CD8-positive, alpha-beta memory T cell (primary cell): ENCODE measurements around the gene HDGFL1. TPM values are rescaled to one million over a fixed set of nuclear protein-coding genes. Genes with fewer than 3 reads are reported as not detected.

Experiments used
- CTCF ChIA-PET: fragments of 350-600 bp; sonication (Branson Sonifier 250); formaldehyde crosslinking; loops from one replicate; lab custom pipeline; 2021; ENCODE audit warnings: antibody characterized with exemption; lab: Charles Lee
- POLR2A ChIA-PET: fragments of 350-600 bp; sonication (Branson Sonifier 250); formaldehyde crosslinking; loops from one replicate; lab custom pipeline; 2021; ENCODE audit warnings: antibody characterized with exemption; lab: Charles Lee
- DNase-seq, 5 donors: peaks; one replicate each; pipeline versions ENCODE4 v3.0.0 to v3.0.0-alpha.2; 2020 to 2022; ENCODE audit warnings: mixed read lengths in 1 of 5
- H3K27ac ChIP-seq: one replicate; pipeline ENCODE4 v1.7.0; 2013; ENCODE audit warnings: low read depth, mild to moderate bottlenecking, low read length, moderate library complexity
- H3K27me3 ChIP-seq: 2 replicates; pipeline ENCODE4 v1.7.0; 2013; ENCODE audit warnings: low read length, mild to moderate bottlenecking; ENCODE audit not compliant: insufficient read depth, poor library complexity, severe bottlenecking
- H3K36me3 ChIP-seq: 2 replicates; pipeline ENCODE4 v1.7.0; 2013; ENCODE audit warnings: mild to moderate bottlenecking, low read length, moderate library complexity; ENCODE audit not compliant: insufficient read depth
- H3K4me1 ChIP-seq: 2 replicates; pipeline ENCODE4 v1.7.0; 2013; ENCODE audit warnings: mild to moderate bottlenecking, low read length, moderate library complexity; ENCODE audit not compliant: insufficient read depth
- H3K4me3 ChIP-seq: 2 replicates; pipeline ENCODE4 v1.7.0; 2013; ENCODE audit warnings: mild to moderate bottlenecking, low read length
- H3K9me3 ChIP-seq: 2 replicates; pipeline ENCODE4 v1.7.0; 2013; ENCODE audit warnings: mild to moderate bottlenecking, low read length
- H3K27ac Mint-ChIP-seq, 8 donors: one replicate each; pipeline ENCODE4 v1.8.0; 2020 to 2021; ENCODE audit warnings: mixed read lengths in 8 of 8, mild to moderate bottlenecking in 6 of 8, inconsistent platforms in 3 of 8, moderate library complexity in 3 of 8
- H3K27me3 Mint-ChIP-seq, 2 donors: one replicate each; pipeline ENCODE4 v1.8.0; 2020 to 2021; ENCODE audit warnings: mixed read lengths in 2 of 2, mild to moderate bottlenecking in 1 of 2, moderate library complexity in 1 of 2
- H3K36me3 Mint-ChIP-seq, 3 donors: one replicate each; pipeline ENCODE4 v1.8.0; 2020 to 2021; ENCODE audit warnings: mixed read lengths in 3 of 3, inconsistent platforms in 1 of 3, mild to moderate bottlenecking in 1 of 3
- H3K4me1 Mint-ChIP-seq, 3 donors: one replicate each; pipeline ENCODE4 v1.8.0; 2020 to 2021; ENCODE audit warnings: mixed read lengths in 3 of 3, inconsistent platforms in 1 of 3, mild to moderate bottlenecking in 1 of 3
- H3K4me3 Mint-ChIP-seq, 7 donors: one replicate each; pipeline ENCODE4 v1.8.0; 2020 to 2021; ENCODE audit warnings: mixed read lengths in 7 of 7, mild to moderate bottlenecking in 6 of 7, moderate library complexity in 4 of 7, inconsistent platforms in 2 of 7
- H3K9me3 Mint-ChIP-seq, 5 donors: one replicate each; pipeline ENCODE4 v1.8.0; 2020 to 2022; ENCODE audit warnings: mixed read lengths in 5 of 5, mild to moderate bottlenecking in 3 of 5, moderate library complexity in 2 of 5, inconsistent platforms in 1 of 5
- polyA plus RNA-seq: library from polyadenylated mRNA; unstranded; fragments of 300-500 nt; fragmentation: Illumina TruSeq; gene quantifications from one replicate; pipeline ENCODE4 v1.2.3, GENCODE V29; 2021
- total RNA-seq, 2 experiments: library from RNA; stranded (reverse); gene quantifications; one replicate each; pipeline ENCODE4 v1.2.3, GENCODE V29; 2021

The HDGFL1 gene
- total and polyA plus RNA-seq, 3 experiments from 2014 or later, result not detected

GRCh38 chr6:22579439-22579838 is 10.1 kb downstream of the HDGFL1 start:
- CTCF ChIA-PET, result no interaction called here
- no peaks in the 10 kb centered on the region for H3K9me3 ChIP-seq
- no peaks in the 10 kb centered on the region for H3K36me3 ChIP-seq
- DNase-seq, result no peak
- no peak overlapping the region for H3K4me3 ChIP-seq
- no peaks in the 10 kb centered on the region for H3K36me3 Mint-ChIP-seq
- no peak overlapping the region for H3K27ac ChIP-seq
- H3K4me1 ChIP-seq, result no peaks in the 10 kb centered on the region
- peaks cover 0 to 22% (median 5%) of the 10 kb centered on the region in 5 donors for H3K9me3 Mint-ChIP-seq
- H3K27me3 ChIP-seq, result no peaks in the 10 kb centered on the region
- no peak overlapping the region for H3K27ac Mint-ChIP-seq
- H3K27me3 Mint-ChIP-seq, result peaks cover 0 to 1% of the 10 kb centered on the region in 2 donors
- H3K4me3 Mint-ChIP-seq, result no peak overlapping the region
- no peaks in the 10 kb centered on the region for H3K4me1 Mint-ChIP-seq
- POLR2A ChIA-PET, result no interaction called here

- H3K4me3 ChIP-seq, result no peak overlapping the region
- peaks cover 0 to 1% of the 10 kb centered on the region in 2 donors for H3K27me3 Mint-ChIP-seq
- ChIA-PET CTCF (no interaction called here), POLR2A (no interaction called here)
- H3K36me3 Mint-ChIP-seq, result no peaks in the 10 kb centered on the region
- H3K9me3 Mint-ChIP-seq, result peaks cover 0 to 22% (median 5%) of the 10 kb centered on the region in 5 donors
- no peaks in the 10 kb centered on the region for H3K27me3 ChIP-seq
- no peaks in the 10 kb centered on the region for H3K9me3 ChIP-seq
- H3K4me1 ChIP-seq, result no peaks in the 10 kb centered on the region
- H3K36me3 ChIP-seq, result no peaks in the 10 kb centered on the region
- H3K27ac Mint-ChIP-seq, result no peak overlapping the region
- H3K4me1 Mint-ChIP-seq, result no peaks in the 10 kb centered on the region
- no peak overlapping the region for H3K27ac ChIP-seq
- no peak for DNase-seq
- no peak overlapping the region for H3K4me3 Mint-ChIP-seq
Measured at GRCh38 chr6:22580337-22580736, 11.0 kb downstream of the HDGFL1 start.

GRCh38 chr6:22582417-22583205 is 13.2 kb downstream of the HDGFL1 start:
- peaks cover 0 to 14% (median 3%) of the 10 kb centered on the region in 5 donors for H3K9me3 Mint-ChIP-seq
- H3K4me1 Mint-ChIP-seq, result no peaks in the 10 kb centered on the region
- POLR2A ChIA-PET, result no interaction called here
- no peak overlapping the region for H3K4me3 Mint-ChIP-seq
- Histone ChIP-seq H3K27me3 (no peaks in the 10 kb centered on the region), H3K4me1 (no peaks in the 10 kb centered on the region), H3K4me3 (no peak overlapping the region), H3K27ac (no peak overlapping the region), H3K36me3 (no peaks in the 10 kb centered on the region), H3K9me3 (no peaks in the 10 kb centered on the region)
- peaks cover 0 to 1% of the 10 kb centered on the region in 2 donors for H3K27me3 Mint-ChIP-seq
- DNase-seq, result no peak
- H3K27ac Mint-ChIP-seq, result no peak overlapping the region
- CTCF ChIA-PET, result no interaction called here
- no peaks in the 10 kb centered on the region for H3K36me3 Mint-ChIP-seq

- H3K9me3 ChIP-seq, result no peaks in the 10 kb centered on the region
- ChIA-PET CTCF (no interaction called here), POLR2A (no interaction called here)
- Mint-ChIP-seq H3K36me3 (no peaks in the 10 kb centered on the region), H3K27me3 (peaks cover 0 to 1% of the 10 kb centered on the region in 2 donors), H3K4me3 (no peak overlapping the region), H3K4me1 (no peaks in the 10 kb centered on the region), H3K27ac (no peak overlapping the region), H3K9me3 (peaks cover 3 to 9% (median 4%) of the 10 kb centered on the region in 5 donors)
- DNase-seq, result no peak
- H3K27ac ChIP-seq, result no peak overlapping the region
- no peak overlapping the region for H3K4me3 ChIP-seq
- H3K4me1 ChIP-seq, result no peaks in the 10 kb centered on the region
- H3K27me3 ChIP-seq, result no peaks in the 10 kb centered on the region
- no peaks in the 10 kb centered on the region for H3K36me3 ChIP-seq
Measured at GRCh38 chr6:22583230-22583629, 13.9 kb downstream of the HDGFL1 start.

- H3K27me3 Mint-ChIP-seq, result peaks cover 0 to 1% of the 10 kb centered on the region in 2 donors
- Histone ChIP-seq H3K27ac (no peak overlapping the region), H3K27me3 (no peaks in the 10 kb centered on the region), H3K4me1 (no peaks in the 10 kb centered on the region), H3K9me3 (no peaks in the 10 kb centered on the region), H3K4me3 (no peak overlapping the region), H3K36me3 (no peaks in the 10 kb centered on the region)
- H3K9me3 Mint-ChIP-seq, result peaks cover 3 to 8% (median 4%) of the 10 kb centered on the region in 5 donors
- ChIA-PET CTCF (no interaction called here), POLR2A (no interaction called here)
- no peaks in the 10 kb centered on the region for H3K4me1 Mint-ChIP-seq
- H3K36me3 Mint-ChIP-seq, result no peaks in the 10 kb centered on the region
- H3K27ac Mint-ChIP-seq, result no peak overlapping the region
- no peak for DNase-seq
- H3K4me3 Mint-ChIP-seq, result no peak overlapping the region
Measured at GRCh38 chr6:22583927-22584326, 14.6 kb downstream of the HDGFL1 start.

- H3K27ac ChIP-seq, result no peak overlapping the region
- H3K9me3 ChIP-seq, result no peaks in the 10 kb centered on the region
- H3K4me3 Mint-ChIP-seq, result no peak overlapping the region
- no peaks in the 10 kb centered on the region for H3K27me3 ChIP-seq
- no peak for DNase-seq
- H3K27me3 Mint-ChIP-seq, result no peaks in the 10 kb centered on the region
- H3K9me3 Mint-ChIP-seq, result peaks cover 3 to 10% (median 4%) of the 10 kb centered on the region in 5 donors
- ChIA-PET CTCF (no interaction called here), POLR2A (no interaction called here)
- no peaks in the 10 kb centered on the region for H3K36me3 ChIP-seq
- no peak overlapping the region for H3K4me3 ChIP-seq
- H3K36me3 Mint-ChIP-seq, result no peaks in the 10 kb centered on the region
- no peak overlapping the region for H3K27ac Mint-ChIP-seq
- H3K4me1 Mint-ChIP-seq, result no peaks in the 10 kb centered on the region
- no peaks in the 10 kb centered on the region for H3K4me1 ChIP-seq
Measured at GRCh38 chr6:22589118-22589517, 19.8 kb downstream of the HDGFL1 start.

- no peaks in the 10 kb centered on the region for H3K4me1 ChIP-seq
- no peak overlapping the region for H3K27ac Mint-ChIP-seq
- POLR2A ChIA-PET, result no interaction called here
Measured at GRCh38 chr6:22590423-22590822, 21.1 kb downstream of the HDGFL1 start.

GRCh38 chr6:22593895-22594294 is 24.5 kb downstream of the HDGFL1 start:
- Histone ChIP-seq H3K27me3 (no peaks in the 10 kb centered on the region), H3K4me3 (no peak overlapping the region), H3K27ac (no peak overlapping the region), H3K9me3 (no peaks in the 10 kb centered on the region), H3K36me3 (no peaks in the 10 kb centered on the region), H3K4me1 (no peaks in the 10 kb centered on the region)
- H3K36me3 Mint-ChIP-seq, result no peaks in the 10 kb centered on the region
- no peak overlapping the region for H3K27ac Mint-ChIP-seq
- ChIA-PET CTCF (no interaction called here), POLR2A (no interaction called here)
- H3K27me3 Mint-ChIP-seq, result no peaks in the 10 kb centered on the region
- no peak overlapping the region for H3K4me3 Mint-ChIP-seq
- H3K4me1 Mint-ChIP-seq, result no peaks in the 10 kb centered on the region
- H3K9me3 Mint-ChIP-seq, result peaks cover 3 to 22% (median 9%) of the 10 kb centered on the region in 5 donors
- no peak for DNase-seq

More at GRCh38 chr6:22590423-22590822, 21.1 kb downstream of the HDGFL1 start:
- Mint-ChIP-seq H3K4me3 (no peak overlapping the region), H3K9me3 (peaks cover 3 to 16% (median 4%) of the 10 kb centered on the region in 5 donors), H3K4me1 (no peaks in the 10 kb centered on the region), H3K27me3 (no peaks in the 10 kb centered on the region), H3K36me3 (no peaks in the 10 kb centered on the region)
- CTCF ChIA-PET, result no interaction called here
- H3K36me3 ChIP-seq, result no peaks in the 10 kb centered on the region
- H3K9me3 ChIP-seq, result no peaks in the 10 kb centered on the region
- H3K27ac ChIP-seq, result no peak overlapping the region
- no peaks in the 10 kb centered on the region for H3K27me3 ChIP-seq
- no peak for DNase-seq
- H3K4me3 ChIP-seq, result no peak overlapping the region
